Trophoblast cell (in vitro differentiated cells and primary cell): Measurements from ENCODE around the gene TM7SF2.

Experiments used
- DNase-seq, 2 donors: peaks; one replicate each; pipeline ENCODE4 v3.0.0-alpha.2; 2016
- H2AFZ ChIP-seq: 2 replicates; pipeline ENCODE4 v1.6.1; 2013; ENCODE audit warnings: low read length, moderate library complexity, mild to moderate bottlenecking; ENCODE audit not compliant: insufficient read depth, poor library complexity
- H2AK5ac ChIP-seq: 2 replicates; pipeline ENCODE4 v1.6.1; 2013; ENCODE audit warnings: mild to moderate bottlenecking, low read length
- H2BK120ac ChIP-seq: 2 replicates; pipeline ENCODE4 v1.6.1; 2013; ENCODE audit warnings: low read length, mild to moderate bottlenecking, moderate library complexity; ENCODE audit not compliant: insufficient read depth, poor library complexity
- H2BK12ac ChIP-seq: 2 replicates; pipeline ENCODE4 v1.6.1; 2013; ENCODE audit warnings: mild to moderate bottlenecking, low read length, moderate library complexity
- H2BK5ac ChIP-seq: 2 replicates; pipeline ENCODE4 v1.6.1; 2013; ENCODE audit warnings: low read length, low read depth, moderate library complexity, mild to moderate bottlenecking; ENCODE audit not compliant: poor library complexity
- H3K14ac ChIP-seq: 2 replicates; pipeline ENCODE4 v1.6.1; 2013; ENCODE audit warnings: mild to moderate bottlenecking, low read length
- H3K18ac ChIP-seq: 2 replicates; pipeline ENCODE4 v1.6.1; 2013; ENCODE audit warnings: mild to moderate bottlenecking, low read length
- H3K23ac ChIP-seq: 2 replicates; pipeline ENCODE4 v1.6.1; 2013; ENCODE audit warnings: low read length
- H3K27ac ChIP-seq: 2 replicates; pipeline ENCODE4 v1.5.1; 2013; ENCODE audit warnings: low read depth, mild to moderate bottlenecking, inconsistent platforms, low read length, moderate library complexity
- H3K27me3 ChIP-seq: 2 replicates; pipeline ENCODE4 v1.6.1; 2013; ENCODE audit warnings: inconsistent platforms, mild to moderate bottlenecking, low read length, moderate library complexity; ENCODE audit not compliant: insufficient read depth
- H3K36me3 ChIP-seq, 2 experiments: 1 replicate in 1 of 2; 2 replicates in 1 of 2; pipeline ENCODE4 v1.6.1; 2013; ENCODE audit warnings: low read length in 2 of 2, mild to moderate bottlenecking in 2 of 2, moderate library complexity in 1 of 2; ENCODE audit not compliant: insufficient read depth in 2 of 2, control insufficient read depth in 1 of 2
- H3K4ac ChIP-seq: 2 replicates; pipeline ENCODE4 v1.6.1; 2013; ENCODE audit warnings: low read depth, mild to moderate bottlenecking, low read length, moderate library complexity
- H3K4me1 ChIP-seq, 2 experiments: 1 replicate in 1 of 2; 2 replicates in 1 of 2; pipeline ENCODE4 v1.6.1; 2013; ENCODE audit warnings: low read length in 2 of 2, mild to moderate bottlenecking in 2 of 2, moderate library complexity in 1 of 2; ENCODE audit not compliant: insufficient read depth in 2 of 2, control insufficient read depth in 1 of 2
- H3K4me2 ChIP-seq: 2 replicates; pipeline ENCODE4 v1.6.1; 2013; ENCODE audit warnings: inconsistent platforms, mild to moderate bottlenecking, low read length, moderate library complexity
- H3K4me3 ChIP-seq: 2 replicates; pipeline ENCODE4 v1.5.1; 2013; ENCODE audit warnings: mild to moderate bottlenecking, low read depth, low read length, inconsistent platforms
- H3K79me1 ChIP-seq: one replicate; pipeline ENCODE4 v1.6.1; 2013; ENCODE audit warnings: low read length
- H3K79me2 ChIP-seq: 2 replicates; pipeline ENCODE4 v1.6.1; 2013; ENCODE audit warnings: low read length, mild to moderate bottlenecking; ENCODE audit not compliant: control insufficient read depth, insufficient read depth, poor library complexity
- H3K9ac ChIP-seq: 2 replicates; pipeline ENCODE4 v1.6.1; 2013; ENCODE audit warnings: mild to moderate bottlenecking, low read length
- H3K9me3 ChIP-seq: 2 replicates; pipeline ENCODE4 v1.6.1; 2013; ENCODE audit warnings: low read depth, mild to moderate bottlenecking, control low read depth, inconsistent platforms, low read length; ENCODE audit not compliant: insufficient read depth
- H4K12ac ChIP-seq: 2 replicates; pipeline ENCODE4 v1.6.1; 2013; ENCODE audit warnings: low read depth, mild to moderate bottlenecking, low read length, moderate library complexity
- H4K8ac ChIP-seq: 2 replicates; pipeline ENCODE4 v1.6.1; 2013; ENCODE audit warnings: low read depth, mild to moderate bottlenecking, low read length, moderate library complexity
- H4K91ac ChIP-seq: one replicate; pipeline ENCODE4 v1.6.1; 2013; ENCODE audit warnings: low read depth, mild to moderate bottlenecking, low read length, moderate library complexity
- WGBS: extraction: QIAGEN DNeasy Blood & Tissue Kit; methylation state at CpG from one replicate; pipeline ENCODE4 v1.1.7; 2013; ENCODE audit warnings: missing lambda C conversion rate; ENCODE audit not compliant: insufficient read length, insufficient coverage; ENCODE audit errors: extremely low coverage; 5-methylcytosine and 5-hydroxymethylcytosine counted together

TM7SF2 gene

DNA sequence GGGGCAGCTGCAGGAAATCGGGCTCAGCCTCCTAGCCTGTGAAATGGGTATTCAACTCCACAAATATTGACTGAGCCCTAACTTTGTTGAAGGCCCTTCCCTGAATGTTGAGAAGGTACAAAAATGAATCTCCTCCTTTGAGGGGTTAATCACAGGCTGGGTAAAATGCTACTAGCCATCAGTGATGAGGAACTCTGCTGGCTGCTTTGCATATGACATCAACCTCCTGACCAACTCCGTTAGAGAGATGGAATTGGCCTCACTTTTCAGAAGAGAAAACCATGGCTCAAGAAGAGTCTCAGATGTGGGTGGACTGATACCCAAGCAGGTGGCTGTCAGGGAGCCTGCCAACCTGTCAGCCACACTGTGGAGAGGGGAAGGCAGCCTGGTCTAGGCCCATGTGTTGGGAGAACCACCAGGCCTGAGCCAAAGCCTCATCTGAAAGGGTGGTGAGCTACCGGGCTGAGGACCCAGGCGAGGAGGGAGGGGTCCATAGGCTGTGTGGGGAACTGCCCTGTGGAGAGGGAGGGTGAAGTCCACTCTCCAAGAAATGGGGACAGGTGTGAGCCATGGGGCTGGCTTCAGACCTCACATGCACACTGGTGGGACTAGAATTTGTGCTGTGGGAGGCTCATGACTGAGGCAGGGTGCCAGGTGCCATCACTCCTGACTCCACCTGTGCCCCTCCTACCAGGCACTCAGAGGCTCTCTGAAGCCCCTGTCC is 39.6 kb upstream of the TM7SF2 start:
- H4K8ac ChIP-seq, result no peak overlapping the region
- H3K79me1 ChIP-seq, result no peaks in the 10 kb centered on the region
- no peak overlapping the region for H2AK5ac ChIP-seq
- WGBS, result no CpG with 5 or more reads among the region's 4 CpGs
- no peak overlapping the region for H2BK12ac ChIP-seq
- no peak overlapping the region for H3K4me2 ChIP-seq
- no peaks in the 10 kb centered on the region for H3K79me2 ChIP-seq
- no peak overlapping the region for H3K23ac ChIP-seq
- no peak overlapping the region for H3K18ac ChIP-seq
- no peak overlapping the region for H4K12ac ChIP-seq
- peaks cover 5 to 6% of the 10 kb centered on the region in 2 experiments for H3K36me3 ChIP-seq
- DNase-seq, result no peak
- no peak overlapping the region for H3K4me3 ChIP-seq
- no peak overlapping the region for H2BK120ac ChIP-seq
- no peaks in the 10 kb centered on the region for H3K27me3 ChIP-seq
- H2BK5ac ChIP-seq, result no peak overlapping the region
- H2AFZ ChIP-seq, result no peak overlapping the region
- H3K4me1 ChIP-seq, result no peaks in the 10 kb centered on the region
- no peaks in the 10 kb centered on the region for H3K9me3 ChIP-seq
- H4K91ac ChIP-seq, result no peak overlapping the region
- H3K14ac ChIP-seq, result no peak overlapping the region
- H3K4ac ChIP-seq, result no peak overlapping the region
- no peak overlapping the region for H3K27ac ChIP-seq
- H3K9ac ChIP-seq, result no peak overlapping the region

- no peak overlapping the region for H4K12ac ChIP-seq
Observed at GRCh38 chr11:65072631-65072966, 39.1 kb upstream of the TM7SF2 start.

DNA sequence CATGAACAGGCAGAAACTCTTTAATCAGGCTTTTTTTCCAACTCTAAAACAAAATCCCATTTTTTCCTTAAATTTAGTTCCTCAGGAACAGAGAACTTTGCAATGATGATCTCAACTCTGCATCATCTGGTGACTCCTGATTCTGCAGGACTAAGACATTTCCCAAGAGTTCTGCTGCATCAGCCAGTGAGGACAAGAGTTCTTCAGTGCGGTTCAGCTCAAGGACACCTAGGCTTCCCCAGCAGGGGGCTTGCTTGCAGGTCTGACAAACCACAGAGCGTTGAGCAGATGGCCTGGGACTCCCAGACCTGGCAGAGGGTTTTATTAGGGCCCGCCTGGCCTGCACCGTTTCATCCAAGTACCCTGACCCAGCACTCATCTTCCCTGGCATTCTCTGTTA is 34.2 kb upstream of the TM7SF2 start:
- Histone ChIP-seq H2AFZ (no peak overlapping the region), H3K18ac (no peak overlapping the region), H2BK12ac (no peak overlapping the region), H3K9me3 (no peaks in the 10 kb centered on the region), H4K8ac (no peak overlapping the region), H3K27me3 (no peaks in the 10 kb centered on the region), H3K36me3 (peaks cover 32 to 41% of the 10 kb centered on the region in 2 experiments), H2BK5ac (no peak overlapping the region), H3K4ac (no peak overlapping the region), H3K27ac (no peak overlapping the region), H3K79me2 (no peaks in the 10 kb centered on the region), H3K4me3 (no peak overlapping the region), H3K4me1 (no peaks in the 10 kb centered on the region), H3K23ac (no peak overlapping the region), H3K4me2 (no peak overlapping the region), H3K79me1 (no peaks in the 10 kb centered on the region), H3K14ac (no peak overlapping the region), H4K91ac (no peak overlapping the region), H2AK5ac (no peak overlapping the region), H3K9ac (no peak overlapping the region), H4K12ac (no peak overlapping the region), H2BK120ac (no peak overlapping the region)
- WGBS, result no CpG with 5 or more reads among the region's 4 CpGs
- no peak for DNase-seq

More at GRCh38 chr11:65072631-65072966, 39.1 kb upstream of the TM7SF2 start:
- Histone ChIP-seq H3K18ac (no peak overlapping the region), H3K4me3 (no peak overlapping the region), H2BK120ac (no peak overlapping the region), H4K8ac (no peak overlapping the region), H2BK12ac (no peak overlapping the region), H2BK5ac (no peak overlapping the region), H3K4me2 (no peak overlapping the region), H3K79me2 (no peaks in the 10 kb centered on the region), H3K36me3 (peaks cover 9 to 10% of the 10 kb centered on the region in 2 experiments), H3K4ac (no peak overlapping the region), H3K79me1 (no peaks in the 10 kb centered on the region), H3K27me3 (no peaks in the 10 kb centered on the region), H3K4me1 (no peaks in the 10 kb centered on the region), H4K91ac (no peak overlapping the region), H3K14ac (no peak overlapping the region), H2AK5ac (no peak overlapping the region), H3K23ac (no peak overlapping the region), H3K9me3 (no peaks in the 10 kb centered on the region), H3K9ac (no peak overlapping the region), H3K27ac (no peak overlapping the region), H2AFZ (no peak overlapping the region)
- no CpG with 5 or more reads among the region's 1 CpG for WGBS
- no peak for DNase-seq

DNA sequence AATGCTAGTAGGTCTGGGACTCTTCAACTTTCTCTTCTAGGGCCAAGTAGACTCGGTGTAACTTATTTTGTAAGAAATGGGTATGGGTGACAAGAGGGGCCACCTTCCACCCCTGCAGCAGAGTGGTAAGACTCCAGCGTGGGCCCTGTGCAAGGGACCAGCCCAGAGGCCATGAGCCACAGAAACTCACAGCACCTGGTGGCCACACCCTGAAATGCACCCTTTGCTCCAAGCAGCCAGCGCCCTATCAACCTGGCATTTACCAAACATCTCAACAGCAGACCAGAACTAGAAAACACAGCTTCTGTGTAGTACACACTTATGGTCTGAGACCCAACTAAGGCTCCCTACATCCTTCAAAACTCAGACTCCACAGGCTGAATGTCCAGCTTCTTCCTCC is 33.5 kb upstream of the TM7SF2 start:
- H3K18ac ChIP-seq, result no peak overlapping the region
- H3K4ac ChIP-seq, result no peak overlapping the region
- no peak overlapping the region for H4K8ac ChIP-seq
- no peak overlapping the region for H3K14ac ChIP-seq
- H2AFZ ChIP-seq, result no peak overlapping the region
- H2BK12ac ChIP-seq, result no peak overlapping the region
- no peak overlapping the region for H3K4me2 ChIP-seq
- no peaks in the 10 kb centered on the region for H3K27me3 ChIP-seq
- H3K27ac ChIP-seq, result no peak overlapping the region
- no peaks in the 10 kb centered on the region for H3K79me1 ChIP-seq
- H3K36me3 ChIP-seq, result peaks cover 32 to 41% of the 10 kb centered on the region in 2 experiments
- no peak overlapping the region for H2AK5ac ChIP-seq
- DNase-seq, result peak; percentile 6 to 71
- no peak overlapping the region for H2BK120ac ChIP-seq
- H4K91ac ChIP-seq, result no peak overlapping the region
- H3K9me3 ChIP-seq, result no peaks in the 10 kb centered on the region
- H3K4me1 ChIP-seq, result peaks cover 1 to 2% of the 10 kb centered on the region in 2 experiments
- H3K9ac ChIP-seq, result no peak overlapping the region
- H3K79me2 ChIP-seq, result peaks cover 2% of the 10 kb centered on the region
- H3K23ac ChIP-seq, result no peak overlapping the region
- H4K12ac ChIP-seq, result no peak overlapping the region
- H2BK5ac ChIP-seq, result no peak overlapping the region
- no peak overlapping the region for H3K4me3 ChIP-seq
- WGBS, result no CpG with 5 or more reads among the region's 3 CpGs
